Fibroblast of skin of scalp (primary cell): ENCODE data around the gene PTGES3L. TPM values are rescaled to one million over a fixed set of nuclear protein-coding genes. Genes with fewer than 3 reads are reported as not detected.
A peak's percentile ranks its signal among the peaks of the same experiment; 100 is the strongest.

Experiments
- DNase-seq: peaks from one replicate; pipeline ENCODE4 v3.0.0-alpha.2; 2013
- polyA plus RNA-seq, 2 experiments: library from polyadenylated mRNA; unstranded; fragments of 120-200 nt; gene quantifications; one replicate each; pipeline ENCODE4 v1.2.1, GENCODE V29; 2013; ENCODE audit not compliant: insufficient read length in 2 of 2

The PTGES3L gene
- polyA plus RNA-seq (2013, experiment 1 of 2; ENCODE audit: insufficient read length) = 2.6 TPM
- 6.7 TPM for polyA plus RNA-seq (2013, experiment 2 of 2; ENCODE audit: insufficient read length)

DNA sequence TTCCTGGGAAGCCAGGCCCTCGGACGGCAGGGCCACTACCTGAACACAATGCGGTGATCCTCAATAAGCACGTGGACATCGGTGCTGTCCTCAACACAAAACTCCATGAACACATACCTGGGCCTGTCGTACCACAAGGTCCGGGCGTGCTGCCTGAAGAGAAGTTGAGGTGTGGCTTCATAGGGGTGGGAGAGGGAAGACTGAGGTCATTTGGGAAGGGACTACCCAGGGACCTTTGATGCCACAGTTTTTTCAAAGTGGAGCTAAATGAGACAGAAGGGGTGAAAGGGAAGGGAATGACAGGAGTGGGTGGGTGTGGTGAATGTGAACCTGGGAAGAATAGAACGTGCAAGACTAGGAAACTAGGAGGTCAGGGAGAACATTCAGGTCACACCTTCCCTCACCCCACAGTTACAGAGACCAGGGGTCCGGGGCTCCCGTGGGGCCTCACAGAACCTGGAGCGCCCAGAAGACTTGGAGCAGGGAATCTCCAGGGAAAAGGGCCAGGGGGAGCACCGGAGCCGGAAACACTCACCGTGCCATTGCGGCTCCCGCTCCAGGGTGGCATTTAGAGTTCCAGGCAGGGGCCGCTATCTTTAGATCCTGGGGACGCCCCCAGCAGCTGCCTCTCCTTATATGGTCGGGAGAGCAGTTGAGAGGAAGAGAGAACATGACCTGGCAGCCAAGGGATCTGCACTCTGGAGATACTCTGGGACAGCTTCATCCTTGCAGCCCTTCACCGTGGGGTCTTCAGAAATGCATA is at the start of gene PTGES3L:
Gene PTGES3L (minus strand): TSS at position 570 of the 763 bp plus-strand sequence. CDS start 27 bp downstream, at position 543.
- DNase-seq = peak; percentile 73

DNA sequence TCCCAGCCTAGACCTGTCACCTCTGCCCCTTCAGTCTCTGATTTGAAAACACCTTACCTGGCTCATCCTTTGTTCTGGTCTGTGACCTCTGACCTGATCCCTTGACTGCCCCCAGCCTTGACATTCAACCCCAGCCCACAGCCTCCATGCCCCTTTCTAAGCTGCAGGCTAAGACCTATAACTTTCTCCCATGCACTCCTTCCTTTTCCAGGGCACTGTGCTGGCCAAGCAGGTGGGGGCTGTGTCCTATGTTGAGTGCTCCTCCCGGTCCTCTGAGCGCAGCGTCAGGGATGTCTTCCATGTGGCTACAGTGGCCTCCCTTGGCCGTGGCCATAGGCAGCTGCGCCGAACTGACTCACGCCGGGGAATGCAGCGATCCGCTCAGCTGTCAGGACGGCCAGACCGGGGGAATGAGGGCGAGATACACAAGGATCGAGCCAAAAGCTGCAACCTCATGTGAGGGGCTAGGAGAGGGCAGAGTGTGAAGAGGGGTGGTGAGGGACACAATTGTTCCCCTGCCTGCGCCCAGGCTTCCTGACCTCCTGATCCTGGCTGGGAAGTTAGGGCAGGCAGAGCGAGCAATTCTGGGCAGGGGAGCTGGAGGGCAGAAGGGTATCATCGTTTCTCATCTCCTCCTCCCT is 48.5 kb upstream of the PTGES3L start:
- DNase-seq = no peak

- no peak for DNase-seq
Observed at GRCh38 chr17:43027091-43028032, 47.5 kb upstream of the PTGES3L start.

DNA sequence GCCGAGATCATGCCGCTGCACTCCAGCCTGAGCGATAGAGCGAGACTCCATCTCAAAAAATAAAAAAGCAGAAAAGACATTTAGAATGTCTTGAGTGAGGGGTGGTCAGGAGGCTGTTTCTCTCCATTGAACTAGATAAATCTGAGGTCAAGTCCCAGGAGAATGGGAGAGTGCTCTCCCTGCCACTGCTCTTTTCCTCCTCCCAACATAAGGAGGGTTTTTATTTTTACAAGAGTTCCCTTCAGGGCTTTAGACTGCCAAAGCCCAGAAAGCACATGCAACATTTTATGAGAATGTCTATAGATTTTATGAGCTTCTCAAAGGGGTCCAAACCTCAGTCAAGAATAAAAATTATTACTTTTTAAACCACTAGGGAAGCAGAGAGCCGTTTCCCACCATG is 46.7 kb upstream of the PTGES3L start:
- DNase-seq = no peak

- DNase-seq = no peak
Observed at GRCh38 chr17:43025766-43026537, 46.1 kb upstream of the PTGES3L start.

GRCh38 chr17:43025290-43025657 is 45.4 kb upstream of the PTGES3L start:
- no peak for DNase-seq

DNA sequence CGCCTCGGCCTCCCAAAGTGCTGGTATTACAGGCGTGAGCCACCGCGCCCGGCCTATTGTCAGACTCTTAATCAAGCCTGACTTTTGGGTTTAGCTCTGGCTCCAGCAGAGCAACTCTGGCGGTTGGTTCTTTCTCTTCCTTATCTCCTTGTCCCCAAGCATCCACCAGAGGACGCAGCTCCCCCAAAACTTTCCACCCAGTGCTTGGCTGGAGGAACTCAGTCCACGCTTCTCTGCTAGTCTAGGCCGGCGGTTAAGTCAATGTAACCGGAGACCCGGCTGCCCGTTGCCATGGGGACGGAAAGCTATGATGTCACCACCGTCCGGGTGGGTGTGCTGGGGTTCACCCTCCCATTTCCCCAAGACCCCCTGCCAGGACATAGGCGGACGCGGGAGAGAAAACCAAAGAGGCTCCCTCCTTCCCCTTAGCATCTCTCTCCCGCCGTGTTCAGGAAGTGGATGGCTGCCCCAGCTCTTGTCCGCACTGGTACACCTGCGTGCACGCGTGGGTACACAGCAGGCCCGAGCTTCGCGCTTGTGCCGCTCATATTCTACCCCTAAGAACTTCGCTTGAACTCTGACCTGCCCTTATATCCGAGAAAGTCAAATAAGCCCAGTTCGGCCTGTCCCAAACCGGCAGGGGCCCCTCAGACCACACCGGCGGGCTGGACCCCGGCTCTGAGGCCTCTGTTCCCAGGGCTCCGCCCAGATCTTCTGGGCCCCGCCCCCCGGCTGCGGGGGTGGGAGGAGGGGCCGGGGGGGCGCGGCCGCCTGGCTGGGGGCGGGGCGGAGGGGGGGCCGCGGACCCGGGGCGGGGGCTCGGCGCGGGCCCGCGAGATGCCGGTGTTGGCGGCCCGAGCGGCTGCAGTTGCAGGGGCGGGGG is 44.8 kb upstream of the PTGES3L start, which contains the start of gene RND2:
Gene RND2 (plus strand): TSS at position 825 of the 883 bp plus-strand sequence. CDS start 117 bp downstream, outside the sequence.
- peak; percentile 97 for DNase-seq

GRCh38 chr17:43021741-43022512 is 42.0 kb upstream of the PTGES3L start, which contains the start of gene VAT1:
TSS of gene VAT1 (minus strand) at chr17:43022385. CDS start at chr17:43022322, 63 bp downstream.
- peak; percentile 76 for DNase-seq

DNA sequence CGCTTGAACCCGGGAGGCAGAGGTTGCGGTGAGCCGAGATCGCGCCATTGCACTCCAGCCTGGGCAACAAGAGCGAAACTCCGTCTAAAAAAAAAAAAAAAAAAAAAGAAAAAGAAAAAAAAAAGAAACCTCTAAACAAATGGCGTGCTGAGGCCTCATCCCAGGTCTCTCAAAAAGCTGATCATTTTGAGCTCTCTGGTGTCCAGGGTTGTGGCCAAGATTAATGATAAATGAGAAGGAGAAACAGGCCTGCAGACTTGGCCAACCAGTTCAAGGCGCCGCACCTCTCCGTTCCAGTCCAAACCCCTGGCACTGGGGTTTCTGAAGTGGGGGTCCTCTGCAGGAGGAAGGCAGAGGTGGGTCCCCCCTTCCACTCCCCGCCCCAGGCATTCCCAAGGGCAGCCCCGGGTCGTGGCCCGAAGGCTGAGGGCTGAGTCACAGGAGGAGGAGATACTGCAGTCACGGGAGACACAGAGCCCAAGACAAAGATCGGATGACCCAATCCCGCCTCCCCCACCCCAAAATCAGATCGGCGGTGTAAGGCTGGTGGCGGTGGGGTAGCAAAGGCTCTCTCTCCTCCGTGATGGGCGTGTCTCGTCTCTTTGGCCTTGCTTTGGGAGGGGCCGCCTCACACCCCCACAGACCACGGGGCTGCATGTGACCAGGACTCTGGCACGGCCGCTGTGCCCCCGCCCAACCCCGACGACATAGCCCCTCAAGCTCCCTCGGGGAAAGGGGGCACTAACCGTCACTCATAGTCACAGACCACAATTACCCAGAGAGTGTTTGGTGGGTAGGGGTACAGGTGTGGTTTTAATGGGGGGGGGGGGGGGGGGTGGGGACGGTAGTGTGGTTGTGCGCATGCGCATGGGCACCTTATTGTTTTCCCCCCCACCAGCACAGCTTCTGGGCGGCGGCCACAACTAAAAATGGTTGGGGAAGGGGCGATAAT is 41.2 kb upstream of the PTGES3L start:
- peak; percentile 69 for DNase-seq

GRCh38 chr17:43020030-43020621 is 40.2 kb upstream of the PTGES3L start:
- DNase-seq = no peak

GRCh38 chr17:43019418-43019817 is 39.5 kb upstream of the PTGES3L start:
- DNase-seq = no peak

DNA sequence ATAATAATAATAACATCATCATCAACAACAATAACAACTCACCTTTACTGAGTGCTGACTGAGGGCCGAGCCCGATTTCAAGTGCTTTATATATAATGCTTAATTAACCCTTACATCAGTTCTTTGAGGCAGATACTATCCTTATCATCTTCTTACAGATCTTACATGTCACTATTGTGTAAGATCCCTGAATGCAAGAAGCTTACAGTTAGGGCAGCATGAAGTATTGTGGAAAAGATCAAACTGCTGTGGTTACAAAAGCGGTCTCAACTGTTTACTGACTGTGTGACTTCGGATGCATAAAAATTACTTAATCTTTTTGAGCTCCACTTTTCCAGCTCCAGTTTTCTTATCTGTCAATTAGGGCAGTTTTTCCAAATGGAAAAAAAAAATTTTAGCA is 39.1 kb upstream of the PTGES3L start:
- no peak for DNase-seq

DNA sequence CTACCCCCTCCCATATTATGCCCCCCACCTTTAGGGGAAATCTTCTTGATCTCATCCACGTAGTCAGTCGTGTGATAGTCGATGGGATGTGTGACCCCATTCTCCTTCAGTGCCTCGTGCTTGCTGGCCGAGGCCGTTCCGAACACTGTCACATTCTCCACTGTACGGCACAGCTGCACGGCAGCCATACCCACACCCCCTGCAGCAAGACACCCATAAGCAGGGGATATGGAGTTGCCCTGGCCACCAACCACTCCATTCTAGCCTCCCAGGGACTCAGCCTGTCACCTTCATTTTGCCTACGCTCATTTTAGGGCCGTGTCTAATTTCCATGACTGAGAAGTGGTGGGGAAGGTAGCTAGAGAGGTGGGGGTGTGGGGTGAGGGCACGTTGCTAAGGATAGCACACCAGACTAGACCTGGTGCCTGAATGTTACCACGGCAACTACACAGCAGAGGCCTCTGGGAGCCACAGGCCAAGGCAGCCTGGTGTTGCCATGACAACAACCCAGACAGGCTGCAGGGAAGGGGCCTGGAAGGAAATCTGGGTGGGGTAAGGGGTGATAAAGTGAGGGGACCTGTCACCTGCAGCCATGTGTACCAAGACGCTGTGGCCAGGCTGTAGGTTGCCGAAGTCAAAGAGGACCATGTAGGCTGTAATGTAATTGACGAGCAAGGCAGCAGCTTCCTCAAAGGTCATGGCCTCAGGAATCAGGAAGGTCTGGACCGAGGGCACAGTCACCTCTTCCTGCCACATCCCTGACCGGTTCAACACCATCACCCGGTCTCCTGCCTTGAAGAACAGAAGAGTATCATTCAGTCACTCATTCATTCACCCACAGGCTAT is 38.4 kb upstream of the PTGES3L start:
- DNase-seq = no peak

DNA sequence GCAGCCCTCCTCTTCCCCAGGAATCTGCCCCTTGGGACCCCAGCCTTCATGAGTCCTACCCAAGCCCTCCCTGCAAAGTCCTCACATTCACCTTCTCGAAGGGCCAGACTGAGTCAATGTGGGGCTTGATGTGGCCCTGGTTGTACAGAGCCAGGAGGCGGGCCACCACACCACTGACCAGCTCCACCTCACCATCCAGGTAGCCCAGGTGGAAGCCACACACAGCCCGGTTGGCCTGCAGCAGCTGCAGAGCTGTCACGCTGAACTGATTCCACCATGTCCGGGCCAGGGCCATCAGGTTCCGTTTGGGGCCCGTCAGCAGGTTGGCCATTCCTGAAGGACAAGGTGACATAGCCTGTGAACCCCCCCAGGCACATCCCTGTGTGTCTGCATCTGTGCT is 36.3 kb upstream of the PTGES3L start:
- no peak for DNase-seq

- no peak for DNase-seq
Observed at GRCh38 chr17:43015579-43015978, 35.7 kb upstream of the PTGES3L start.

DNA sequence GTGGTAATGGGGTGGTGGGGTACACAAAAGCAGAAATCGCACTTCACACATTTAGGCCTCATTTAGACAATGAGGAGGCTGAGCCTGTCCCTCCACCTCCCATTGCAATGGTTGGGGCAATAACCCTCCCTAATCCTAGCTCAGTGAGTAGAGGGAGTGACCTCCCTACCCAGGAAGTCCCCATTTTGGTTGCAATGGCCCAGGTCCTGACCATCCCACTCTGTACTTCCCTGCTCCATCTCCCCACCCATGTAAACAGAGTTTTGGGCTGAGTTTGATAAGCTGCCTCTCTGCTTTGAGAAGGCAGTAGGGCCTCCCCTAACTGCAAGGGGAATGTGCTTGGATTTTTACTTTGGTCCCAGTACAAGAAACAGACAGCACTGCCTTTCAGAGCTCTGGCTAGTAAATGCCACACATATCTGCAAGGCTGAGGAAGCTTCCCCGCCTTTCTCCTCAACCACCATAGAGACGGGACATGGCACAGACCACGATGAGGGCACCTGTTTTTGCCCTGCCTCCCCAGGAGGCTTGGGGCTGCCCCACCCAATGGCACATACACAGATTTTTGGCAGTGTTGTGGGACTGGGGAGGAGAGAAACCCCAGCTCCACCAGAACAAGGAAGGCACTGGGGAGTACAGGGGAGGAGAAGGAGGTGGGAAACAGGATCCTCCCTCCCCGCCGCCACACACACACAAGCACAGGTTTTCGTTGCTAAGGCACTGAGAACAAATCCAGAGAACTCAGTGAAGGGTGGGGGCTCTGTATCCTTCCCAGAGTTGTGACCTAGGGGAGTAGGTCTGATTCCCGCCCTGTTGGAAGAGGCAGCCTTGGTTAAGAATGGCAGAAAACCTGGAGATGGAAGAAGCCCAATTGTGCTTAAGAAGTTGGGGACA is 35.0 kb upstream of the PTGES3L start:
- no peak for DNase-seq
